Keratinocyte (primary cell): ENCODE measurements around the gene PRKCD.

Experiments
- EZH2 ChIP-seq: IDR thresholded peaks from one replicate; pipeline ENCODE4 v1.6.1; 2012; ENCODE audit warnings: inconsistent platforms, mild to moderate bottlenecking, low read length, moderate library complexity
- TF ChIP-seq, protein P1 (sequence below), 3 experiments: IDR thresholded peaks in 1 of 3; conservative IDR thresholded peaks in 1 of 3; optimal IDR thresholded peaks in 1 of 3; 2 replicates in 2 of 3; 3 replicates in 1 of 3; pipeline versions ENCODE3 to v1.5.1; 2011; ENCODE audit warnings: low read length in 3 of 3, mild to moderate bottlenecking in 3 of 3, moderate library complexity in 2 of 3, control low read depth in 1 of 3, inconsistent platforms in 1 of 3; ENCODE audit not compliant: insufficient read depth in 2 of 3; ENCODE audit errors: extremely low read depth in 1 of 3

DNA sequence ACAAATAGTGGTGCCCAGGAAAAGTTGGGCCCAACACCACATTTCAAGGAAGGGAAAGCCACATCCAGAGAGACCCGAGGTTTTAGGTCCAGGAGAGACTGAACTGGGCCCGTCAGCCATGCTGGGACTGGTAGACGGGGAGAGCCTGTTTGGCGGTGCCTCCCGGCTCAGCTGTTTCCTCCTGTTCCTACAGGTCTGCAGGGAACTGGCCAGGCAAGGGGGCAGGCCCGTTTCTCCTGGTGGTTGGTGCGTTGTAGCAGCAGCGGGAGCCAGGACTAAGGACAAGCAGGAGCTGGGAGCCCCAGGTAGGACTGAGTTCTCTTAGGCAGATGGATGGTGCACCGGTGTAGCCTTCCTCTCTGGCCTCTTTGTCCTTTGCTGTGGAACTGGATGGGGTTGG, 3.9 kb downstream of the PRKCD start:
- TF ChIP-seq, protein P1, sequence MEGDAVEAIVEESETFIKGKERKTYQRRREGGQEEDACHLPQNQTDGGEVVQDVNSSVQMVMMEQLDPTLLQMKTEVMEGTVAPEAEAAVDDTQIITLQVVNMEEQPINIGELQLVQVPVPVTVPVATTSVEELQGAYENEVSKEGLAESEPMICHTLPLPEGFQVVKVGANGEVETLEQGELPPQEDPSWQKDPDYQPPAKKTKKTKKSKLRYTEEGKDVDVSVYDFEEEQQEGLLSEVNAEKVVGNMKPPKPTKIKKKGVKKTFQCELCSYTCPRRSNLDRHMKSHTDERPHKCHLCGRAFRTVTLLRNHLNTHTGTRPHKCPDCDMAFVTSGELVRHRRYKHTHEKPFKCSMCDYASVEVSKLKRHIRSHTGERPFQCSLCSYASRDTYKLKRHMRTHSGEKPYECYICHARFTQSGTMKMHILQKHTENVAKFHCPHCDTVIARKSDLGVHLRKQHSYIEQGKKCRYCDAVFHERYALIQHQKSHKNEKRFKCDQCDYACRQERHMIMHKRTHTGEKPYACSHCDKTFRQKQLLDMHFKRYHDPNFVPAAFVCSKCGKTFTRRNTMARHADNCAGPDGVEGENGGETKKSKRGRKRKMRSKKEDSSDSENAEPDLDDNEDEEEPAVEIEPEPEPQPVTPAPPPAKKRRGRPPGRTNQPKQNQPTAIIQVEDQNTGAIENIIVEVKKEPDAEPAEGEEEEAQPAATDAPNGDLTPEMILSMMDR (optimal IDR thresholded peaks at IDR 0.05 in 1 of 3, IDR thresholded peaks at IDR 0.05 in 1 of 3, conservative IDR thresholded peaks at IDR 0.05 in 1 of 3; ENCODE audit: extremely low read depth in 1 of 3, insufficient read depth in 2 of 3, low read length in 3 of 3), result no peak
- no peak for TF ChIP-seq EZH2
